Gastrocnemius medialis (tissue), 4 donors: ENCODE results near the gene RUSF1. TPM values are rescaled to one million over a fixed set of nuclear protein-coding genes. Genes with fewer than 3 reads are reported as not detected.

Source experiments
- ATAC-seq, 2 donors: fragments of 150-250 bp; one replicate each; pipeline ENCODE4 v1.9.1; 2016
- DNase-seq, 2 donors: peaks; one replicate each; pipeline ENCODE4 v3.0.0-alpha.2; 2019
- H3K27ac ChIP-seq, 4 donors: fragments of 200-600 bp; sonication (generic); 1 replicate in 1 of 4; 2 replicates in 3 of 4; pipeline ENCODE4 v1.5.1; 2016 to 2018; ENCODE audit warnings: mild to moderate bottlenecking in 2 of 4, moderate library complexity in 1 of 4
- H3K27me3 ChIP-seq, 3 donors: fragments of 200-600 bp; sonication (generic) in 2 of 3; 1 replicate in 1 of 3; 2 replicates in 2 of 3; pipeline versions ENCODE4 v1.5.1 to v1.6.0; 2016 to 2019; ENCODE audit warnings: mild to moderate bottlenecking in 1 of 3, moderate library complexity in 1 of 3
- H3K36me3 ChIP-seq, 2 donors: fragments of 200-600 bp; sonication (generic) in 1 of 2; one replicate each; pipeline ENCODE4 v1.5.1; 2017 to 2018
- H3K4me1 ChIP-seq, 2 donors: fragments of 200-600 bp; sonication (generic) in 1 of 2; one replicate each; pipeline ENCODE4 v1.5.1; 2016 to 2017; ENCODE audit warnings: mild to moderate bottlenecking in 2 of 2
- H3K4me3 ChIP-seq, 4 donors: fragments of 200-600 bp; sonication (generic) in 3 of 4; 1 replicate in 1 of 4; 2 replicates in 3 of 4; pipeline ENCODE4 v1.5.1; 2016 to 2019; ENCODE audit warnings: mild to moderate bottlenecking in 2 of 4
- H3K9me3 ChIP-seq, 3 donors: fragments of 200-600 bp; sonication (generic) in 2 of 3; 1 replicate in 1 of 3; 2 replicates in 2 of 3; pipeline ENCODE4 v1.5.1; 2016 to 2019
- POLR2A ChIP-seq, 2 donors: fragments of 450-650 bp; IDR thresholded peaks; one replicate each; pipeline ENCODE4 v1.6.1; 2017; ENCODE audit warnings: antibody characterized with exemption in 2 of 2, mild to moderate bottlenecking in 2 of 2, moderate library complexity in 2 of 2
- in situ Hi-C, 4 donors: fragments of 200-750 bp; cut with MboI; loops; one replicate each; pipeline versions ENCODE4 v1.15.0 to v1.8.0; 2017; ENCODE audit warnings: low sequenced_read_pairs in 4 of 4
- intact Hi-C: fragments of 100-400 bp; cut with DNase I; formaldehyde crosslinking; loops from one replicate; pipeline ENCODE4 v1.15.1; 2023; ENCODE audit warnings: low total_unique reads
- total RNA-seq, 4 donors: library from RNA; depleted of rRNA; stranded (reverse); fragments of >200 nt; gene quantifications; one replicate each; pipeline versions ENCODE4 v1.1.0 to v1.2.3, GENCODE V29; 2016
- TF ChIP-seq, protein P1 (sequence below), 5 experiments: fragments of 450-650 bp in 3 of 5; fragments of 200-600 bp in 2 of 5; sonication (generic) in 2 of 5; IDR thresholded peaks in 4 of 5; conservative IDR thresholded peaks in 1 of 5; 1 replicate in 4 of 5; 2 replicates in 1 of 5; pipeline ENCODE4 v1.5.1; 2016 to 2019; ENCODE audit warnings: antibody characterized with exemption in 5 of 5, mild to moderate bottlenecking in 3 of 5, moderate library complexity in 3 of 5

RUSF1 gene
- total RNA-seq, 4 donors from 2014 or later: 6.7 to 15.1 (median 8.5) TPM

DNA sequence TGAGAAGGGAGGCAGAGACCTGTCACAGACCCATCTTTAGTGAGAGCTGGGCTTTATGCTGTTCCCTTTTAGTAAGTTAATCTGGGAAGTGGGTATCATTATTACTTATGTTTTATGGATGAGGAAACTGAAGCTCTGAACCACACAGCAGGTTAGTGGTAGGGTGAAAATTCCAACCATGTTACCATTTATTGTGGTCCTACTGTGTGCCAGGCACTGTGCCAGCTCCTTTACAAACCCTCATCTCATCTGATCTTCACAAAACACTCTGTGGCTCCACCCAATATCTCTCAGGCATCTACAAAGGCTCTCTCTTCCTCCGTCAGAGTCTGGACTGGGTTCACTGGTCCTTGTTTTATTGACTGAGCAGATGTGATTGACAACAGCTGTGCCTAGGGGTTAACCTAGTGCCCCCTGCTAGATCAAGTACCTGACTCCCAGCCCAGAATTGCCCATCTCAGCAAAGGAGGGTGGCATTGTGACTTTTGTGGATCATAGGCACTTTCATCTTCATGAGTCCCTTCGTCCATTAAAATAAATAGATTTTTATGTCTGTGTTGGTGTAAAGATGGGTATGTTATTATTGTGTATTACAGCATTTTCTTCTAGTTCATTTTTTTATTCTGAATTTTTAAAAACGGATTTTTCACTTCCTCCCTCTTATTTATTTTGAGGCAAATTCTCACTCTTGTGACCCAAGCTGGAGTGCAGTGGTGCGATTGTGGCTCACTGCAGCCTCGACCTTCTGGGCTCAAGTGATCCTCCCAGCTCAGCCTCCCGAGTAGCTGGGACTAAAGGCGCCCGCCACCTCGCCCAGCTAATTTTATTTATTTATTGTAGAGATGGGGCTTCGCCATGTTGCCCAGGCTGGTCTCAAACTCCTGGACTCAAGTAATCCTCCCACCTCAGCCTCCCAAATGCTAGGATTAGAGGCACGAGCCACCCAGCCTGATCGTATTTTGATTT, 33.1 kb downstream of the RUSF1 start:
- no peak for ATAC-seq
- Histone ChIP-seq H3K27me3 (peaks cover 4 to 21% (median 7%) of the 10 kb centered on the region in 3 donors), H3K9me3 (no peaks in the 10 kb centered on the region), H3K4me1 (peaks cover 0 to 11% of the 10 kb centered on the region in 2 donors), H3K36me3 (no peaks in the 10 kb centered on the region), H3K27ac (no peak overlapping the region), H3K4me3 (no peak overlapping the region)
- no peak for DNase-seq
- in situ Hi-C loops: no loop called here
- TF ChIP-seq, protein P1, sequence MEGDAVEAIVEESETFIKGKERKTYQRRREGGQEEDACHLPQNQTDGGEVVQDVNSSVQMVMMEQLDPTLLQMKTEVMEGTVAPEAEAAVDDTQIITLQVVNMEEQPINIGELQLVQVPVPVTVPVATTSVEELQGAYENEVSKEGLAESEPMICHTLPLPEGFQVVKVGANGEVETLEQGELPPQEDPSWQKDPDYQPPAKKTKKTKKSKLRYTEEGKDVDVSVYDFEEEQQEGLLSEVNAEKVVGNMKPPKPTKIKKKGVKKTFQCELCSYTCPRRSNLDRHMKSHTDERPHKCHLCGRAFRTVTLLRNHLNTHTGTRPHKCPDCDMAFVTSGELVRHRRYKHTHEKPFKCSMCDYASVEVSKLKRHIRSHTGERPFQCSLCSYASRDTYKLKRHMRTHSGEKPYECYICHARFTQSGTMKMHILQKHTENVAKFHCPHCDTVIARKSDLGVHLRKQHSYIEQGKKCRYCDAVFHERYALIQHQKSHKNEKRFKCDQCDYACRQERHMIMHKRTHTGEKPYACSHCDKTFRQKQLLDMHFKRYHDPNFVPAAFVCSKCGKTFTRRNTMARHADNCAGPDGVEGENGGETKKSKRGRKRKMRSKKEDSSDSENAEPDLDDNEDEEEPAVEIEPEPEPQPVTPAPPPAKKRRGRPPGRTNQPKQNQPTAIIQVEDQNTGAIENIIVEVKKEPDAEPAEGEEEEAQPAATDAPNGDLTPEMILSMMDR (IDR thresholded peaks at IDR 0.05 in 4 of 5, conservative IDR thresholded peaks at IDR 0.05 in 1 of 5): no peak
- no peak for TF ChIP-seq POLR2A (IDR thresholded peaks at IDR 0.05)
- intact Hi-C loops: loop anchor here (5.0 kb wide), 2 partner anchors 237 to 397 kb away; partner anchors contain the start of gene ZNF267

DNA sequence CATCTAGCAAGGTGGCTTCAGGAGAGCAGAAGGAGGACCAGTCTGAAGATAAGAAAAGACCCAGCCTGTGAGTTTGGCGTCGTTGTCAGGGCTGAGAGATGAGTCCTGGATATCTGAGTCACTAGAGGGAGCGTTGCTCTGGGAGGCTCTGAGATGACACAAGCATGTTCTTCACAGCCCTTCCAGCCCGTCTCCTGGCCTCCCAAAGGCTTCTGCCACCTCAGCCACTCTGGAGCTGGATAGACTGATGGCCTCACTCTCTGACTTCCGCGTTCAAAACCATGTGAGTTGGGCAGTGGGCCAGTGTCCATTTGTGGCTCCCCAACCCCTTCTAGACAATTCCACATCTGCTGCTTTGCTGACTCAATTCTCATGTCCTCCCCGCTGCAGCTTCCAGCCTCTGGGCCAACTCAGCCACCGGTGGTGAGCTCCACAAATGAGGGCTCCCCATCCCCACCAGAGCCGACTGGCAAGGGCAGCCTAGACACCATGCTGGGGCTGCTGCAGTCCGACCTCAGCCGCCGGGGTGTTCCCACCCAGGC, 33.9 kb downstream of the RUSF1 start:
- no peak overlapping the region for H3K27ac ChIP-seq
- peaks cover 4 to 21% (median 7%) of the 10 kb centered on the region in 3 donors for H3K27me3 ChIP-seq
- no peak for ATAC-seq
- H3K9me3 ChIP-seq: no peaks in the 10 kb centered on the region
- in situ Hi-C loops (no loop called here), intact Hi-C loops (loop anchor here (5.0 kb wide), 2 partner anchors 238 to 398 kb away; partner anchors contain the start of gene ZNF267)
- TF ChIP-seq, protein P1 (IDR thresholded peaks at IDR 0.05 in 4 of 5, conservative IDR thresholded peaks at IDR 0.05 in 1 of 5): no peak
- no peak for TF ChIP-seq POLR2A (IDR thresholded peaks at IDR 0.05)
- peaks cover 0 to 11% of the 10 kb centered on the region in 2 donors for H3K4me1 ChIP-seq
- H3K4me3 ChIP-seq: no peak overlapping the region
- no peak for DNase-seq
- H3K36me3 ChIP-seq: no peaks in the 10 kb centered on the region

DNA sequence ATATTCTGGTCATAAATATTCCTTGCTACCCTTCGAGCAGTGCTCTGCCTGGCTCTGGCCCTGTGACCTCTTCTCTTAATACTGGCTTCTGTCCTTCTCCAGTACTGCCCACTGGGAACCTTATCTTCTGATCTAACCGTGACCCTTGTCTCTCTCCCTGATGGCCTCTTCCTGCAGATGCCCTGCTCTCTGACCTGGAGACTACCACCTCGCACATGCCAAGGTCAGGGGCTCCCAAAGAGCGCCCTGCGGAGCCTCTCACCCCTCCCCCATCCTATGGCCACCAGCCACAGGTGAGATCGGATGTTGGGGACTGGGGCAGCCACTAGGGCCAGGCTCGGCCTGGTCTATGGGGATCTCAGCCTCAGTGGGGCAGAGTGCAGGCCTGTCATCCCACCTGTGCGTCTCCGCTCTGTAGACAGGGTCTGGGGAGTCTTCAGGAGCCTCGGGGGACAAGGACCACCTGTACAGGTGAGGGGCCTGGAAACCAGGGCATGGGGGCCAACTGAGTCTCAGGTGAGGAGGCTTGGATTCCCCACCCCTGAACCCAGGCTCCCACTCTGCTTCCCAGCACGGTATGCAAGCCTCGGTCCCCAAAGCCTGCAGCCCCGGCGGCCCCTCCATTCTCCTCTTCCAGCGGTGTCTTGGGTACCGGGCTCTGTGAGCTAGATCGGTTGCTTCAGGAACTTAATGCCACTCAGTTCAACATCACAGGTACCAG, 34.8 kb downstream of the RUSF1 start:
- H3K4me3 ChIP-seq: no peak overlapping the region
- DNase-seq: no peak
- TF ChIP-seq, protein P1 (IDR thresholded peaks at IDR 0.05 in 4 of 5, conservative IDR thresholded peaks at IDR 0.05 in 1 of 5): no peak
- no peak for TF ChIP-seq POLR2A (IDR thresholded peaks at IDR 0.05)
- in situ Hi-C loops (no loop called here), intact Hi-C loops (loop anchor here (2.0 to 5.0 kb wide), 3 partner anchors 35 to 399 kb away; partner anchors contain the start of genes RUSF1 and ZNF267)
- ATAC-seq: peak in 1 of 2 donors; percentile 24
- peaks cover 0 to 11% of the 10 kb centered on the region in 2 donors for H3K4me1 ChIP-seq
- no peaks in the 10 kb centered on the region for H3K36me3 ChIP-seq
- peaks cover 4 to 21% (median 7%) of the 10 kb centered on the region in 3 donors for H3K27me3 ChIP-seq
- H3K27ac ChIP-seq: peak overlapping the region in 2 of 4 donors; percentile 83 to 88
- no peaks in the 10 kb centered on the region for H3K9me3 ChIP-seq

DNA sequence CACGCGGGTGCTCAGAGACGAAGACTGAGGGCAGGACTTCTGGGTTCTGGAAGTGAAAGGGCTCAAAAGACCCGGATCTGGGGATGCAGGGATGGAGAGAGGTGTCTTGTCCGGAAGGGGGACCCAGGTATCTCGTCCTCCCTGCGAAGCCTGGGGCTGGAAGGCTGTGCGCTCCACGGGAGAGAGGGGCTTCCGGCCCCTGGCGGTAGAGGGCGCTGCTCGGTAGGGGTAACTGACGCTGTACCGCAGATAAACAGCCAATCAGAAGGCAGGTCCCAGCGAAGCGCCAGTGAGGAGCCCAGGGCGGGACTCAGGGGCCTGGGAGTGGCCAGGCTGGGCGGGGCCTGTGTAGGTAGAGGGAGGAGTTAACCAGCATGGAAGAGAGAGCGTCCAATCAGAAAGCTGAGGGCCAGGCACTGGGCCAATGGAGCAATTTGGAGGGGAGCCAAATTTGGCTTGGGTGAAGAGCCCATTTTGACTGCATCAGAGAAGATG, 35.4 kb downstream of the RUSF1 start:
- Histone ChIP-seq H3K27me3 (peaks cover 4 to 21% (median 5%) of the 10 kb centered on the region in 3 donors), H3K9me3 (no peaks in the 10 kb centered on the region), H3K4me3 (peak overlapping the region; percentile 63 to 76 (median 67)), H3K27ac (peak overlapping the region; percentile 83 to 89 (median 87)), H3K36me3 (no peaks in the 10 kb centered on the region), H3K4me1 (peaks cover 0 to 11% of the 10 kb centered on the region in 2 donors)
- DNase-seq (peak; percentile 60 to 81), ATAC-seq (peak; percentile 79 to 82)
- intact Hi-C loops (loop anchor here (2.0 to 5.0 kb wide), 3 partner anchors 36 to 400 kb away; partner anchors contain the start of genes RUSF1 and ZNF267), in situ Hi-C loops (no loop called here)
- no peak for TF ChIP-seq POLR2A (IDR thresholded peaks at IDR 0.05)
- TF ChIP-seq, protein P1 (IDR thresholded peaks at IDR 0.05 in 4 of 5, conservative IDR thresholded peaks at IDR 0.05 in 1 of 5): peak; percentile 65 to 80 (median 68)
